B cell (primary cell): ENCODE results near the gene ITPR3.

Experiments used
- CTCF ChIP-seq: fragments of 200-600 bp; IDR thresholded peaks from one replicate; pipeline ENCODE4 v1.8.0; 2022; ENCODE audit warnings: antibody characterized with exemption, mild to moderate bottlenecking
- EZH2 ChIP-seq: IDR thresholded peaks from 2 replicates; pipeline ENCODE4 v1.6.1; 2012; ENCODE audit warnings: borderline replicate concordance, low read depth, mild to moderate bottlenecking, moderate library complexity, low read length; ENCODE audit not compliant: insufficient read depth, poor library complexity, severe bottlenecking

GRCh38 chr6:33575211-33575610 is 45.9 kb upstream of the ITPR3 start:
- TF ChIP-seq CTCF (no peak), EZH2 (no peak)
